AG10803 (cell line): ENCODE measurements around the gene CYP39A1.

Experiments
- DNase-seq: peaks from one replicate; pipeline ENCODE4 v3.0.0; 2010; ENCODE audit warnings: low read depth
- H3K4me3 ChIP-seq: 2 replicates; pipeline ENCODE4 v1.5.1; 2011; ENCODE audit warnings: mild to moderate bottlenecking, low read length, control low read depth
- CTCF ChIP-seq: conservative IDR thresholded peaks from 2 replicates; pipeline ENCODE4 v1.5.1; 2011; ENCODE audit warnings: mild to moderate bottlenecking, low read length, control low read depth, inconsistent platforms

CYP39A1 gene

DNA sequence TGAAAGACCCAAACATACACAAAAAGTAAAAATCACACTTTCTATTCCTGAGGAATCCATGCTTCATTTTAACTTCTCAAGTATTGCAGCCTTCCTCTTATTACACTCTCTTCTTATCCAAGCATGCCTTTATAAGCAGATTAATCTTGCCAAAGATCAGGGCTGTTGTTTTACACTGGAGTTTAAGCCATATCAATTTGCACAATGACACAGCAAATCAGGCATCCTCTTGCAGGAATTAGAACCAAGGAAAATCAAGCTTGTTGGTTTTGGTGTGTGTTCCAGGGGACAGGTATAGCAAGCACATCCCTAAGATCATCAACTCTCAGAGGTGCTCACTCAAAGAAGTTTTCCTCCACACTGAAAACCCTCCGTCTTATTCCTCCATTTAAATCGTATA is 69.5 kb downstream of the CYP39A1 start:
- DNase-seq: no peak
- no peak for TF ChIP-seq CTCF
- H3K4me3 ChIP-seq: no peak overlapping the region

- DNase-seq: no peak
- no peak overlapping the region for H3K4me3 ChIP-seq
- no peak for TF ChIP-seq CTCF
Measured at GRCh38 chr6:46581459-46582177, 71.0 kb downstream of the CYP39A1 start.

GRCh38 chr6:46575530-46575929 is 77.1 kb downstream of the CYP39A1 start:
- TF ChIP-seq CTCF: no peak
- H3K4me3 ChIP-seq: no peak overlapping the region
- DNase-seq: no peak

DNA sequence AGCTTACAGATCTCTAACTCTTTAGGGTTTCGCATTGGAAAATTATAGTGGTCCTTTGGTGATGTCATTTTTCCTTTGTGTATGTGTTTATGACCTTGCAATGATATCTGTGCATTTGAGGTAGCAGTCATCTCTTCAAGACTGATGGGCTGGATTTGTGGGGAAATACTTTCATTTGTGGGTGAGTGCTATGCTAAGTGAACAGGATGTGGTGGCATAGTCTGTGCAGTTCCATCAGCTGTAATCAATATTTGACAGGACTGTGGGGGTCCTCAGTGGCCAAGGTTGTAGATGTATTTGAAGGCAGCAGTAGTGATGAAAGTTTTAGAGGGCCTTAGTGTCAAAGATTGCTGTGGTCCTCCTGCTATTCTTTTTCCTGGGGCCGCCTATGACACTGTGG is 79.5 kb downstream of the CYP39A1 start:
- TF ChIP-seq CTCF: no peak
- H3K4me3 ChIP-seq: no peak overlapping the region
- DNase-seq: no peak

DNA sequence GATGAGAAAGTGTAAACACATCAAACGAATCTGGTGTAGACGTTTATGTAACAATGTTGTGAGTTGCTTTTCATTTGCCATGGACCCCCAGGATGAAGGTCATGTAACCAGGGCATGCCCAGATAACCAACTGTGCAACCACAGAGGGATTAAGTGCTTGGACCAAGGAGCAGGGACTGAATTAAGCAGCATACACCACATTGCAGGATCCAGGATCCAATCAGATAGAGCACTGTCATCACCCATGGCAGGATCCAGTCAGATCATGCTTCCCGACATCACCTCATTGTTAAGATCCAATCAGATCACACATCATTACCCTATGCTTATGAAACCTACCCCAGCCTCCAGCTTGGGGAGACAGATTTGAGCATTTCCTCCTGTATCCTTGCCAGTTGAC is 87.1 kb downstream of the CYP39A1 start:
- H3K4me3 ChIP-seq: no peak overlapping the region
- no peak for TF ChIP-seq CTCF
- no peak for DNase-seq

DNA sequence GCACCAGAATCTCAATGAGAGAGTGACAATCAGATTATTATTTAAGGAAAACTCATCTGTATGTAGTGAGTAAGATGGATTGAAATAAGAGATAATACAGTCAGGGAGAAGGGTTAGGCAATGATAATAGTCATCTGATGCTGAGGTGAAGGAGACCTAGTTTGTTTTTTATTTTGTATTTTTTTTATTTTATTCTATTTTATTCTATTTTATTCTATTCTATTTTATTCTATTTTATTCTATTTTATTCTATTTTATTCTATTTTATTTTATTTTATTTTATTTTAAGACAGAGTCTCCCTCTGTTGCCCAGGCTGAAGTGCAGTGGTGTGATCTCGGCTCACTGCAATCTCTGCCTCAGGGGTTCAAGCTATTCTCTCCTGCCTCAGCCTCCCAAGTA is 88.7 kb downstream of the CYP39A1 start:
- H3K4me3 ChIP-seq: no peak overlapping the region
- DNase-seq: no peak
- no peak for TF ChIP-seq CTCF

GRCh38 chr6:46556053-46556452 is 96.6 kb downstream of the CYP39A1 start:
- no peak for DNase-seq
- no peak overlapping the region for H3K4me3 ChIP-seq
- no peak for TF ChIP-seq CTCF
